ENCODE results near the gene LIMS2. TPM values are rescaled to one million over a fixed set of nuclear protein-coding genes. Genes with fewer than 3 reads are reported as not detected.
A peak's percentile ranks its signal among the peaks of the same experiment; 100 is the strongest.

Gene LIMS2
- 10 to 100 TPM; 32.4 to 58.4 TPM for polyA plus RNA-seq

GRCh38 chr2:127675331-127676261, at the start of gene LIMS2:
TSS of gene LIMS2 (minus strand) at chr2:127675530. CDS start at chr2:127675024, 506 bp downstream.
- 5% methylated on average over 43 to 56 of the region's 56 CpGs for WGBS, 2 donors
- Histone ChIP-seq H3K9me3 (ENCODE audit: control insufficient read depth in 2 of 2, insufficient read depth in 1 of 2, low read depth in 1 of 2, low read length in 1 of 2) (no peaks in the 10 kb centered on the region), H3K4me3 (ENCODE audit: low read depth in 1 of 2, low read length in 2 of 2) (peak within 1 kb of the TSS; percentile 47 to 56), H3K36me3 (ENCODE audit: control insufficient read depth in 2 of 2, insufficient read depth in 2 of 2, low read length in 1 of 2) (no peaks in the 10 kb centered on the region), H3K27ac (ENCODE audit: low read depth in 2 of 2, low read length in 1 of 2) (peak within 1 kb of the TSS; percentile 84), H3K27me3 (ENCODE audit: control insufficient read depth in 1 of 2, insufficient read depth in 2 of 2, low read length in 2 of 2) (no peaks in the 10 kb centered on the region), H3K4me1 (ENCODE audit: control insufficient read depth in 2 of 2, insufficient read depth in 2 of 2, low read length in 1 of 2) (peaks cover 2 to 5% of the 10 kb centered on the region in 2 donors)

- H3K27ac ChIP-seq (ENCODE audit: low read depth in 2 of 2, low read length in 1 of 2): no peak overlapping the region
- H3K9me3 ChIP-seq (ENCODE audit: control insufficient read depth in 2 of 2, insufficient read depth in 1 of 2, low read depth in 1 of 2, low read length in 1 of 2): no peaks in the 10 kb centered on the region
- no peaks in the 10 kb centered on the region for H3K4me1 ChIP-seq (ENCODE audit: control insufficient read depth in 2 of 2, insufficient read depth in 2 of 2, low read length in 1 of 2)
- H3K27me3 ChIP-seq (ENCODE audit: control insufficient read depth in 1 of 2, insufficient read depth in 2 of 2, low read length in 2 of 2): no peaks in the 10 kb centered on the region
- WGBS, 2 donors: 82 to 85% methylated on average over 3 of the region's 3 CpGs
- no peak overlapping the region for H3K4me3 ChIP-seq (ENCODE audit: low read depth in 1 of 2, low read length in 2 of 2)
- peaks cover 15 to 21% of the 10 kb centered on the region in 2 donors for H3K36me3 ChIP-seq (ENCODE audit: control insufficient read depth in 2 of 2, insufficient read depth in 2 of 2, low read length in 1 of 2)
Measured at GRCh38 chr2:127722807-127723206, 47.5 kb upstream of the LIMS2 start.

- H3K4me3 ChIP-seq (ENCODE audit: low read depth in 1 of 2, low read length in 2 of 2): no peak overlapping the region
- no peaks in the 10 kb centered on the region for H3K9me3 ChIP-seq (ENCODE audit: control insufficient read depth in 2 of 2, insufficient read depth in 1 of 2, low read depth in 1 of 2, low read length in 1 of 2)
- H3K36me3 ChIP-seq (ENCODE audit: control insufficient read depth in 2 of 2, insufficient read depth in 2 of 2, low read length in 1 of 2): peaks cover 15 to 21% of the 10 kb centered on the region in 2 donors
- no peaks in the 10 kb centered on the region for H3K27me3 ChIP-seq (ENCODE audit: control insufficient read depth in 1 of 2, insufficient read depth in 2 of 2, low read length in 2 of 2)
- H3K27ac ChIP-seq (ENCODE audit: low read depth in 2 of 2, low read length in 1 of 2): no peak overlapping the region
- H3K4me1 ChIP-seq (ENCODE audit: control insufficient read depth in 2 of 2, insufficient read depth in 2 of 2, low read length in 1 of 2): no peaks in the 10 kb centered on the region
- WGBS, 2 donors: 74 to 75% methylated on average over 2 of the region's 2 CpGs
Measured at GRCh38 chr2:127721978-127722355, 46.6 kb upstream of the LIMS2 start.

GRCh38 chr2:127721311-127721977, 46.1 kb upstream of the LIMS2 start:
- Histone ChIP-seq H3K27ac (ENCODE audit: low read depth in 2 of 2, low read length in 1 of 2) (no peak overlapping the region), H3K27me3 (ENCODE audit: control insufficient read depth in 1 of 2, insufficient read depth in 2 of 2, low read length in 2 of 2) (no peaks in the 10 kb centered on the region), H3K36me3 (ENCODE audit: control insufficient read depth in 2 of 2, insufficient read depth in 2 of 2, low read length in 1 of 2) (peaks cover 15 to 23% of the 10 kb centered on the region in 2 donors), H3K9me3 (ENCODE audit: control insufficient read depth in 2 of 2, insufficient read depth in 1 of 2, low read depth in 1 of 2, low read length in 1 of 2) (no peaks in the 10 kb centered on the region), H3K4me1 (ENCODE audit: control insufficient read depth in 2 of 2, insufficient read depth in 2 of 2, low read length in 1 of 2) (no peaks in the 10 kb centered on the region), H3K4me3 (ENCODE audit: low read depth in 1 of 2, low read length in 2 of 2) (no peak overlapping the region)
- 82 to 83% methylated on average over 6 of the region's 6 CpGs for WGBS, 2 donors

GRCh38 chr2:127719301-127720218, 44.2 kb upstream of the LIMS2 start:
- Histone ChIP-seq H3K27ac (ENCODE audit: low read depth in 2 of 2, low read length in 1 of 2) (no peak overlapping the region), H3K36me3 (ENCODE audit: control insufficient read depth in 2 of 2, insufficient read depth in 2 of 2, low read length in 1 of 2) (peaks cover 15 to 18% of the 10 kb centered on the region in 2 donors), H3K27me3 (ENCODE audit: control insufficient read depth in 1 of 2, insufficient read depth in 2 of 2, low read length in 2 of 2) (no peaks in the 10 kb centered on the region), H3K9me3 (ENCODE audit: control insufficient read depth in 2 of 2, insufficient read depth in 1 of 2, low read depth in 1 of 2, low read length in 1 of 2) (no peaks in the 10 kb centered on the region), H3K4me3 (ENCODE audit: low read depth in 1 of 2, low read length in 2 of 2) (no peak overlapping the region), H3K4me1 (ENCODE audit: control insufficient read depth in 2 of 2, insufficient read depth in 2 of 2, low read length in 1 of 2) (no peaks in the 10 kb centered on the region)
- 96 to 97% methylated on average over 13 of the region's 13 CpGs for WGBS, 2 donors

- peaks cover 18 to 20% of the 10 kb centered on the region in 2 donors for H3K36me3 ChIP-seq (ENCODE audit: control insufficient read depth in 2 of 2, insufficient read depth in 2 of 2, low read length in 1 of 2)
- no peaks in the 10 kb centered on the region for H3K4me1 ChIP-seq (ENCODE audit: control insufficient read depth in 2 of 2, insufficient read depth in 2 of 2, low read length in 1 of 2)
- H3K27me3 ChIP-seq (ENCODE audit: control insufficient read depth in 1 of 2, insufficient read depth in 2 of 2, low read length in 2 of 2): no peaks in the 10 kb centered on the region
- 96 to 99% methylated on average over 4 of the region's 4 CpGs for WGBS, 2 donors
- H3K4me3 ChIP-seq (ENCODE audit: low read depth in 1 of 2, low read length in 2 of 2): no peak overlapping the region
- no peaks in the 10 kb centered on the region for H3K9me3 ChIP-seq (ENCODE audit: control insufficient read depth in 2 of 2, insufficient read depth in 1 of 2, low read depth in 1 of 2, low read length in 1 of 2)
- H3K27ac ChIP-seq (ENCODE audit: low read depth in 2 of 2, low read length in 1 of 2): no peak overlapping the region
Measured at GRCh38 chr2:127718271-127718670, 42.9 kb upstream of the LIMS2 start.

- H3K27me3 ChIP-seq (ENCODE audit: control insufficient read depth in 1 of 2, insufficient read depth in 2 of 2, low read length in 2 of 2): no peaks in the 10 kb centered on the region
- H3K27ac ChIP-seq (ENCODE audit: low read depth in 2 of 2, low read length in 1 of 2): no peak overlapping the region
- H3K9me3 ChIP-seq (ENCODE audit: control insufficient read depth in 2 of 2, insufficient read depth in 1 of 2, low read depth in 1 of 2, low read length in 1 of 2): no peaks in the 10 kb centered on the region
- peaks cover 12 to 18% of the 10 kb centered on the region in 2 donors for H3K36me3 ChIP-seq (ENCODE audit: control insufficient read depth in 2 of 2, insufficient read depth in 2 of 2, low read length in 1 of 2)
- no peaks in the 10 kb centered on the region for H3K4me1 ChIP-seq (ENCODE audit: control insufficient read depth in 2 of 2, insufficient read depth in 2 of 2, low read length in 1 of 2)
- WGBS, 2 donors: 94 to 97% methylated on average over 13 to 14 of the region's 14 CpGs
- H3K4me3 ChIP-seq (ENCODE audit: low read depth in 1 of 2, low read length in 2 of 2): no peak overlapping the region
Measured at GRCh38 chr2:127715778-127716449, 40.6 kb upstream of the LIMS2 start.

GRCh38 chr2:127713562-127713961, 38.2 kb upstream of the LIMS2 start:
- H3K4me3 ChIP-seq (ENCODE audit: low read depth in 1 of 2, low read length in 2 of 2): no peak overlapping the region
- no peaks in the 10 kb centered on the region for H3K4me1 ChIP-seq (ENCODE audit: control insufficient read depth in 2 of 2, insufficient read depth in 2 of 2, low read length in 1 of 2)
- H3K27me3 ChIP-seq (ENCODE audit: control insufficient read depth in 1 of 2, insufficient read depth in 2 of 2, low read length in 2 of 2): no peaks in the 10 kb centered on the region
- peaks cover 9 to 13% of the 10 kb centered on the region in 2 donors for H3K36me3 ChIP-seq (ENCODE audit: control insufficient read depth in 2 of 2, insufficient read depth in 2 of 2, low read length in 1 of 2)
- no peak overlapping the region for H3K27ac ChIP-seq (ENCODE audit: low read depth in 2 of 2, low read length in 1 of 2)
- WGBS, 2 donors: 95 to 97% methylated on average over 25 of the region's 25 CpGs
- no peaks in the 10 kb centered on the region for H3K9me3 ChIP-seq (ENCODE audit: control insufficient read depth in 2 of 2, insufficient read depth in 1 of 2, low read depth in 1 of 2, low read length in 1 of 2)
